HCT116 (cell line): Measurements from ENCODE around the gene UPK1B. TPM values are rescaled to one million over a fixed set of nuclear protein-coding genes. Genes with fewer than 3 reads are reported as not detected.

Experiments used
- ATAC-seq: fragments of 200-7000 bp; cut with Tn5 transposase; 2 replicates; pipeline ENCODE4 v1.9.1; 2020; ENCODE audit warnings: mild to moderate bottlenecking, moderate library complexity
- Bru-seq: library from RNA; stranded (reverse); fragments of 400-500 nt; gene quantifications from one replicate; lab custom pipeline; 2021; lab: Mats Ljungman, UMichigan
- BruChase-seq, 2 experiments: library from RNA; stranded (reverse); fragments of 400-500 nt; gene quantifications; one replicate each; lab custom pipeline; 2021; lab: Mats Ljungman, UMichigan
- BruUV-seq: library from RNA; stranded (reverse); fragments of 400-500 nt; replicated peaks from 2 replicates; lab custom pipeline; 2021; lab: Mats Ljungman, UMichigan
- CTCF ChIA-PET: fragments of 300-600 bp; sonication (Branson Sonifier 250); formaldehyde crosslinking; loops from one replicate; lab custom pipeline; 2021; ENCODE audit warnings: antibody characterized with exemption; lab: Charles Lee
- POLR2A ChIA-PET: fragments of 300-600, 350-600 bp; sonication (Branson Sonifier 250); formaldehyde crosslinking; loops from one replicate; lab custom pipeline; 2021; ENCODE audit warnings: antibody characterized with exemption; lab: Charles Lee
- RAD21 ChIA-PET, 2 experiments: fragments of 300-600 bp; sonication (Branson Sonifier 250); formaldehyde crosslinking; loops; one replicate each; lab custom pipeline; 2023; ENCODE audit warnings: low total read pairs in 2 of 2; ENCODE audit not compliant: uncharacterized antibody in 2 of 2, unreplicated experiment in 2 of 2, low non-redundant PET in 1 of 2; lab: Charles Lee
- DNase-seq: peaks from one replicate; pipeline ENCODE4 v3.0.0-alpha.2; 2010; ENCODE audit warnings: low read depth, low spot score
- H2AFZ ChIP-seq: fragments of 200-600 bp; shearing (Covaris generic), sonication (generic); 2 replicates; pipeline ENCODE4 v1.6.1; 2017; ENCODE audit warnings: low read depth, mixed run types, mixed read lengths, antibody characterized with exemption, low read length; ENCODE audit not compliant: poor library complexity, severe bottlenecking
- H3K27ac ChIP-seq: 2 replicates; pipeline ENCODE4 v1.5.1; 2012; ENCODE audit warnings: low read depth, low read length
- H3K27me3 ChIP-seq: fragments of 200-600 bp; sonication (generic); 2 replicates; pipeline ENCODE4 v1.6.1; 2016; ENCODE audit warnings: mixed run types, low read length, mixed read lengths; ENCODE audit not compliant: insufficient read depth
- H3K36me3 ChIP-seq, 2 experiments: fragments of 200-500 bp in 1 of 2; fragments of 200-600 bp in 1 of 2; sonication (Bioruptor generic) in 1 of 2; sonication (generic) in 1 of 2; 2 replicates each; pipeline versions ENCODE4 v1.5.1 to v1.6.1; 2014 to 2016; ENCODE audit warnings: low read length in 2 of 2, inconsistent platforms in 1 of 2, mixed read lengths in 1 of 2, mixed run types in 1 of 2; ENCODE audit not compliant: insufficient read depth in 2 of 2, control insufficient read depth in 1 of 2
- H3K4me1 ChIP-seq, 2 experiments: fragments of 200-600 bp in 1 of 2; sonication (generic) in 1 of 2; 2 replicates each; pipeline versions ENCODE4 v1.5.1 to v1.6.1; 2012 to 2017; ENCODE audit warnings: low read length in 2 of 2, inconsistent platforms in 1 of 2, mild to moderate bottlenecking in 1 of 2, mixed read lengths in 1 of 2, mixed run types in 1 of 2, moderate library complexity in 1 of 2; ENCODE audit not compliant: insufficient read depth in 2 of 2, control insufficient read depth in 1 of 2
- H3K4me2 ChIP-seq: fragments of 200-600 bp; sonication (generic); 2 replicates; pipeline ENCODE4 v1.6.1; 2017; ENCODE audit warnings: mixed run types, low read length, mixed read lengths
- H3K4me3 ChIP-seq, 2 experiments: fragments of 200-600 bp in 1 of 2; sonication (generic) in 1 of 2; replicated peaks in 1 of 2; 2 replicates each; pipeline ENCODE4 v1.5.1; 2011 to 2016; ENCODE audit warnings: low read length in 2 of 2, control low read depth in 1 of 2, low read depth in 1 of 2, mild to moderate bottlenecking in 1 of 2, mixed read lengths in 1 of 2, mixed run types in 1 of 2
- H3K79me2 ChIP-seq: fragments of 200-600 bp; sonication (generic); 2 replicates; pipeline ENCODE4 v1.6.1; 2017; ENCODE audit warnings: mild to moderate bottlenecking, mixed run types, low read length, moderate library complexity, mixed read lengths; ENCODE audit not compliant: insufficient read depth
- H3K9ac ChIP-seq: fragments of 200-600 bp; sonication (generic); 2 replicates; pipeline ENCODE4 v1.6.1; 2016; ENCODE audit warnings: low read length, mixed read lengths
- H3K9me2 ChIP-seq: fragments of 200-600 bp; sonication (generic), shearing (Covaris generic); 2 replicates; pipeline ENCODE4 v1.6.1; 2017; ENCODE audit warnings: mixed run types, mild to moderate bottlenecking, moderate library complexity; ENCODE audit not compliant: insufficient read depth
- H3K9me3 ChIP-seq, 2 experiments: fragments of 200-500 bp in 1 of 2; fragments of 200-600 bp in 1 of 2; sonication (Bioruptor generic) in 1 of 2; sonication (generic) in 1 of 2; 2 replicates each; pipeline ENCODE4 v1.6.1; 2014 to 2017; ENCODE audit warnings: low read length in 2 of 2, mixed read lengths in 2 of 2, inconsistent platforms in 1 of 2, low read depth in 1 of 2, mild to moderate bottlenecking in 1 of 2, mixed run types in 1 of 2, moderate library complexity in 1 of 2; ENCODE audit not compliant: control insufficient read depth in 1 of 2, insufficient read depth in 1 of 2
- H4K20me1 ChIP-seq: fragments of 200-600 bp; sonication (generic), shearing (Covaris generic); 2 replicates; pipeline ENCODE4 v1.6.1; 2017; ENCODE audit warnings: mixed run types, mild to moderate bottlenecking, moderate library complexity; ENCODE audit not compliant: insufficient read depth
- ATF3 ChIP-seq: IDR thresholded peaks from 2 replicates; pipeline ENCODE4 v1.6.1; 2012
- CBX3 ChIP-seq: IDR thresholded peaks from 2 replicates; pipeline ENCODE4 v1.6.1; 2012; ENCODE audit warnings: low read depth
- CTCF ChIP-seq, 3 experiments: fragments of 200-600 bp in 1 of 3; sonication (generic) in 1 of 3; IDR thresholded peaks in 2 of 3; conservative IDR thresholded peaks in 1 of 3; 2 replicates each; pipeline ENCODE4 v1.5.1; 2012 to 2017; ENCODE audit warnings: low read depth in 2 of 3, low read length in 2 of 3, antibody characterized with exemption in 1 of 3, borderline replicate concordance in 1 of 3, control low read depth in 1 of 3, mild to moderate bottlenecking in 1 of 3, mixed read lengths in 1 of 3, mixed run types in 1 of 3, moderate library complexity in 1 of 3; ENCODE audit not compliant: insufficient read depth in 1 of 3
- EZH2 ChIP-seq: fragments of 200-600 bp; sonication (generic); IDR thresholded peaks from 2 replicates; pipeline ENCODE4 v1.6.1; 2017; ENCODE audit warnings: antibody characterized with exemption, mixed run types
- EZH2phosphoT487 ChIP-seq: fragments of 200-600 bp; IDR thresholded peaks from 2 replicates; pipeline ENCODE4 v1.6.1; 2018; ENCODE audit warnings: antibody characterized with exemption, borderline replicate concordance
- JUND ChIP-seq: IDR thresholded peaks from 2 replicates; pipeline ENCODE4 v1.6.1; 2012
- POLR2AphosphoS5 ChIP-seq: IDR thresholded peaks from 2 replicates; pipeline ENCODE4 v1.6.1; 2011; ENCODE audit warnings: mild to moderate bottlenecking, low read depth, low read length, moderate library complexity
- SP1 ChIP-seq: IDR thresholded peaks from 2 replicates; pipeline ENCODE4 v1.6.1; 2012; ENCODE audit warnings: low read depth
- intact Hi-C: fragments of 100-400 bp; cut with micrococcal nuclease; formaldehyde crosslinking; loops from 2 replicates; pipeline ENCODE4 v1.10.0; 2022
- long read RNA-seq: library from polyadenylated mRNA; unstranded; transcript quantifications from one replicate; pipeline ENCODE4 v2.0.0, GENCODE V29; 2021; ENCODE audit not compliant: unreplicated experiment
- polyA plus RNA-seq: library from polyadenylated mRNA; unstranded; fragments of >200 nt; gene quantifications from 2 replicates; pipeline ENCODE4 v1.2.1, GENCODE V29; 2012; ENCODE audit warnings: missing spikeins
- total RNA-seq: library from RNA; stranded (reverse); gene quantifications from one replicate; pipeline ENCODE4 v1.2.1, GENCODE V29; 2021; ENCODE audit not compliant: unreplicated experiment

The UPK1B gene
- total RNA-seq (not detected), Bru-seq, nascent RNA (not detected), BruChase-seq, experiment 1, labeled RNA remaining after a 6-hour chase (percentile 5 among the genes with signal in this experiment), BruChase-seq, experiment 2, labeled RNA remaining after a 2-hour chase (not detected)
- not detected in 2 replicates for polyA plus RNA-seq
- long read RNA-seq: 0 reads

DNA sequence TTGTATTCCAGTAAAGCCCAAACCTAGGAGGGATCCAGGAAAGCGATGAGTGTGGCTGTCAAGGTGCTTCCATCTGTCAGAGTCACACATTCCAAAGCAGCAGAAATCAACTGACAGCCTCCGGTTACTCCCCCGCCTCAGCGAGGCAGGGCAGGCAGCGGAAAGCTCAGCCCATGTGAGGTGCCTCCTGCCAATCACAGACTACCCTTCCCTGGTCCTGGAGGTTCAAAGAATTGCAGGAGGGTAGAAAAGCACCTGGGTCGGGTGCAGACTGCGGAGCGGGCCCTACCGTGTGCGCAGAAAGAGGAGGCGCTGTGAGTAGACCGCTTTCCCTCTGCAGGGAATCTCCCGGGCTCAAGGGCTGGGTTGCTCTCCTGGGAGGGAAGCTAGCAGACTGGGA is at the start of gene UPK1B:
Gene UPK1B, plus strand, starts transcription at position 274 of the 400 bp plus-strand sequence. CDS start 13,144 bp downstream, outside the sequence.
- Histone ChIP-seq H2AFZ (no peak within 1 kb of the TSS), H3K9me3 (no peaks in the 10 kb centered on the region), H3K4me1 (no peaks in the 10 kb centered on the region), H3K27ac (no peak within 1 kb of the TSS), H3K4me2 (no peak within 1 kb of the TSS), H4K20me1 (no peaks in the 10 kb centered on the region), H3K79me2 (no peaks in the 10 kb centered on the region), H3K27me3 (no peaks in the 10 kb centered on the region), H3K36me3 (no peaks in the 10 kb centered on the region), H3K9ac (no peak within 1 kb of the TSS), H3K4me3 (no peak within 1 kb of the TSS), H3K9me2 (no peaks in the 10 kb centered on the region)
- BruUV-seq: no TSS peak
- DNase-seq (no peak), ATAC-seq (no peak)
- POLR2A ChIA-PET: no interaction called here
- RAD21 ChIA-PET: no interaction called here
- CTCF ChIA-PET: no interaction called here
- no peak for TF ChIP-seq EZH2phosphoT487
- TF ChIP-seq CTCF (IDR thresholded peaks at IDR 0.05 in 2 of 3, conservative IDR thresholded peaks at IDR 0.05 in 1 of 3; ENCODE audit: borderline replicate concordance in 1 of 3, insufficient read depth in 1 of 3, low read depth in 2 of 3, low read length in 2 of 3): no peak
- TF ChIP-seq POLR2AphosphoS5: no peak
- no peak for TF ChIP-seq JUND
- no peak for TF ChIP-seq CBX3
- no peak for TF ChIP-seq ATF3
- TF ChIP-seq EZH2: no peak
- TF ChIP-seq SP1: no peak
- intact Hi-C loops: no loop called here
